NCI-H146 treated with DMSO at 0.1 percent for 48 hours (cell line): ENCODE data around the gene MOGAT2.
"Not testable (repeated sequence)": the region's sequence is repeated elsewhere in the genome, so short reads cannot be mapped to it uniquely, and the experiment has no call there.

ENCODE experiments used
- DNase-seq: peaks from one replicate; lab custom pipeline; 2025; ENCODE audit not compliant: unreplicated experiment; lab: John Stamatoyannopoulos, UW

The MOGAT2 gene

GRCh38 chr11:75754933-75755332 is 37.3 kb downstream of the MOGAT2 start:
- DNase-seq = not testable (repeated sequence)

GRCh38 chr11:75757651-75758050 is 40.0 kb downstream of the MOGAT2 start:
- DNase-seq = no peak

- peak; percentile 31 for DNase-seq
Observed at GRCh38 chr11:75759832-75760231, 42.2 kb downstream of the MOGAT2 start.

- no peak for DNase-seq
Observed at GRCh38 chr11:75760243-75760642, 42.6 kb downstream of the MOGAT2 start.

GRCh38 chr11:75760710-75761493 is 43.3 kb downstream of the MOGAT2 start:
- DNase-seq = no peak

GRCh38 chr11:75762158-75762557 is 44.5 kb downstream of the MOGAT2 start:
- no peak for DNase-seq

- DNase-seq = no peak
Observed at GRCh38 chr11:75762885-75763284, 45.2 kb downstream of the MOGAT2 start.

- DNase-seq = no peak
Observed at GRCh38 chr11:75763846-75764245, 46.2 kb downstream of the MOGAT2 start.

GRCh38 chr11:75765116-75765515 is 47.5 kb downstream of the MOGAT2 start:
- DNase-seq = no peak

- DNase-seq = no peak
Observed at GRCh38 chr11:75766443-75767227, 49.0 kb downstream of the MOGAT2 start.

- no peak for DNase-seq
Observed at GRCh38 chr11:75767228-75767572, 49.6 kb downstream of the MOGAT2 start.

GRCh38 chr11:75767793-75768111 is 50.1 kb downstream of the MOGAT2 start:
- DNase-seq = no peak

- peak; percentile 77 for DNase-seq
Observed at GRCh38 chr11:75768112-75768908, 50.7 kb downstream of the MOGAT2 start, which contains the start of gene DGAT2. TSS of gene DGAT2 (plus strand) at chr11:75768778. CDS start at chr11:75768992, 214 bp downstream.

- DNase-seq = no peak
Observed at GRCh38 chr11:75768909-75769771, 51.5 kb downstream of the MOGAT2 start.

GRCh38 chr11:75770102-75770501 is 52.5 kb downstream of the MOGAT2 start:
- no peak for DNase-seq

GRCh38 chr11:75771646-75772410 is 54.2 kb downstream of the MOGAT2 start:
- no peak for DNase-seq

- no peak for DNase-seq
Observed at GRCh38 chr11:75773595-75774353, 56.1 kb downstream of the MOGAT2 start.

- DNase-seq = no peak
Observed at GRCh38 chr11:75775056-75775455, 57.4 kb downstream of the MOGAT2 start.

GRCh38 chr11:75776546-75776945 is 58.9 kb downstream of the MOGAT2 start:
- DNase-seq = no peak
